IMR-90 (cell line): ENCODE measurements around the gene PEAK3. TPM values are rescaled to one million over a fixed set of nuclear protein-coding genes. Genes with fewer than 3 reads are reported as not detected.

Source experiments
- ATAC-seq: fragments of 200-7000 bp; cut with Tn5 transposase; 2 replicates; pipeline ENCODE4 v1.9.1; 2020; ENCODE audit warnings: low read depth, mild to moderate bottlenecking, moderate library complexity
- BruUV-seq: library from RNA; stranded (reverse); fragments of 400-500 nt; replicated peaks from 2 replicates; lab custom pipeline; 2021; lab: Mats Ljungman, UMichigan
- CTCF ChIA-PET: fragments of 300-600 bp; formaldehyde crosslinking; extraction: SDS; loops from one replicate; lab custom pipeline; 2021; ENCODE audit warnings: antibody characterized with exemption; lab: Yijun Ruan, JAX
- POLR2A ChIA-PET: fragments of 300-600 bp; sonication (Branson Sonifier 250); formaldehyde crosslinking; loops from one replicate; lab custom pipeline; 2022; ENCODE audit warnings: antibody characterized with exemption; ENCODE audit not compliant: unreplicated experiment; lab: Charles Lee
- DNase-seq: peaks from one replicate; pipeline ENCODE4 v3.0.0; 2013
- H2AFZ ChIP-seq: replicated peaks from 2 replicates; pipeline ENCODE3; 2013; ENCODE audit warnings: low read length, mild to moderate bottlenecking; ENCODE audit not compliant: poor library complexity
- H2AK5ac ChIP-seq: 2 replicates; pipeline ENCODE4 v1.6.1; 2013; ENCODE audit warnings: low read depth, low read length, inconsistent platforms
- H2AK9ac ChIP-seq: replicated peaks from 2 replicates; pipeline ENCODE3; 2013; ENCODE audit warnings: mild to moderate bottlenecking, low read depth, low read length, moderate library complexity; ENCODE audit not compliant: poor library complexity
- H2BK120ac ChIP-seq: 2 replicates; pipeline ENCODE4 v1.6.1; 2013; ENCODE audit warnings: low read depth, low read length, inconsistent platforms
- H2BK15ac ChIP-seq: 3 replicates; pipeline ENCODE4 v1.6.1; 2013; ENCODE audit warnings: low read depth, low read length, inconsistent platforms
- H2BK20ac ChIP-seq: 2 replicates; pipeline ENCODE4 v1.6.1; 2013; ENCODE audit warnings: low read depth, mild to moderate bottlenecking, inconsistent platforms, low read length, moderate library complexity
- H2BK5ac ChIP-seq: 2 replicates; pipeline ENCODE4 v1.6.1; 2013; ENCODE audit warnings: mild to moderate bottlenecking, low read depth, low read length, inconsistent platforms; ENCODE audit not compliant: poor library complexity, severe bottlenecking
- H3K14ac ChIP-seq: replicated peaks from 2 replicates; pipeline ENCODE4 v1.6.1; 2013; ENCODE audit warnings: low read depth, low read length, inconsistent platforms
- H3K18ac ChIP-seq: 2 replicates; pipeline ENCODE4 v1.6.1; 2013; ENCODE audit warnings: low read depth, low read length, control low read depth
- H3K23ac ChIP-seq: 2 replicates; pipeline ENCODE4 v1.6.1; 2013; ENCODE audit warnings: low read depth, low read length, inconsistent platforms
- H3K27ac ChIP-seq: 2 replicates; pipeline ENCODE4 v1.5.1; 2013; ENCODE audit warnings: mild to moderate bottlenecking, control low read depth, low read length; ENCODE audit not compliant: insufficient read depth
- H3K27me3 ChIP-seq: 2 replicates; pipeline ENCODE4 v1.6.1; 2013; ENCODE audit warnings: low read length; ENCODE audit not compliant: control insufficient read depth, insufficient read depth
- H3K36me3 ChIP-seq: 2 replicates; pipeline ENCODE4 v1.6.1; 2013; ENCODE audit warnings: low read length, mixed read lengths; ENCODE audit not compliant: control insufficient read depth, insufficient read depth
- H3K4ac ChIP-seq: 2 replicates; pipeline ENCODE4 v1.6.1; 2013; ENCODE audit warnings: low read depth, low read length, inconsistent platforms
- H3K4me1 ChIP-seq: 2 replicates; pipeline ENCODE4 v1.6.1; 2013; ENCODE audit warnings: low read length, mixed read lengths; ENCODE audit not compliant: control insufficient read depth, insufficient read depth
- H3K4me2 ChIP-seq: 2 replicates; pipeline ENCODE4 v1.6.1; 2013; ENCODE audit warnings: low read depth, mild to moderate bottlenecking, control low read depth, low read length, moderate library complexity
- H3K4me3 ChIP-seq: 2 replicates; pipeline ENCODE4 v1.5.1; 2013; ENCODE audit warnings: low read depth, mild to moderate bottlenecking, control low read depth, low read length, moderate library complexity; ENCODE audit not compliant: insufficient read depth
- H3K56ac ChIP-seq: 2 replicates; pipeline ENCODE4 v1.6.1; 2013; ENCODE audit warnings: low read length, inconsistent platforms; ENCODE audit not compliant: insufficient read depth; ENCODE audit errors: extremely low read depth
- H3K79me1 ChIP-seq, 2 experiments: 2 replicates each; pipeline ENCODE4 v1.6.1; 2013; ENCODE audit warnings: low read length in 2 of 2, inconsistent platforms in 1 of 2, low read depth in 1 of 2
- H3K9ac ChIP-seq: 2 replicates; pipeline ENCODE4 v1.6.1; 2013; ENCODE audit warnings: low read depth, low read length, control low read depth
- H3K9me1 ChIP-seq: 2 replicates; pipeline ENCODE4 v1.6.1; 2013; ENCODE audit warnings: low read length, inconsistent platforms; ENCODE audit not compliant: insufficient read depth
- H3K9me3 ChIP-seq: 2 replicates; pipeline ENCODE4 v1.6.1; 2013; ENCODE audit warnings: low read length; ENCODE audit not compliant: control insufficient read depth, insufficient read depth
- H4K20me1 ChIP-seq: 2 replicates; pipeline ENCODE4 v1.6.1; 2013; ENCODE audit warnings: low read length, inconsistent platforms; ENCODE audit not compliant: insufficient read depth
- H4K5ac ChIP-seq: 2 replicates; pipeline ENCODE4 v1.6.1; 2013; ENCODE audit warnings: mild to moderate bottlenecking, low read depth, low read length, control low read depth
- H4K8ac ChIP-seq, 2 experiments: 2 replicates each; pipeline ENCODE4 v1.6.1; 2013; ENCODE audit warnings: low read depth in 2 of 2, low read length in 2 of 2, control low read depth in 1 of 2, inconsistent platforms in 1 of 2
- H4K91ac ChIP-seq: 2 replicates; pipeline ENCODE4 v1.6.1; 2013; ENCODE audit warnings: low read depth, low read length, inconsistent platforms; ENCODE audit not compliant: insufficient read depth
- BHLHE40 ChIP-seq: fragments of 150-350 bp; IDR thresholded peaks from 2 replicates; pipeline ENCODE4 v1.6.1; 2016; ENCODE audit warnings: mild to moderate bottlenecking, low read depth, low read length
- CHD1 ChIP-seq: IDR thresholded peaks from 2 replicates; pipeline ENCODE4 v1.6.1; 2012; ENCODE audit warnings: low read depth, low read length, improper control_type of control experiment
- CTCF ChIP-seq: conservative IDR thresholded peaks from 2 replicates; pipeline ENCODE4 v1.5.1; 2012; ENCODE audit warnings: mild to moderate bottlenecking, low read depth, low read length, improper control_type of control experiment
- ELK1 ChIP-seq: fragments of 150-350 bp; IDR thresholded peaks from 2 replicates; pipeline ENCODE4 v1.6.1; 2016; ENCODE audit warnings: low read depth, mild to moderate bottlenecking, low read length, moderate library complexity, borderline replicate concordance
- FOS ChIP-seq: fragments of 150-350 bp; IDR thresholded peaks from 2 replicates; pipeline ENCODE4 v1.6.1; 2016; ENCODE audit warnings: low read depth, low read length
- MAFK ChIP-seq: IDR thresholded peaks from 2 replicates; pipeline ENCODE4 v1.6.1; 2012; ENCODE audit warnings: low read depth, low read length, improper control_type of control experiment
- MAZ ChIP-seq: IDR thresholded peaks from 2 replicates; pipeline ENCODE4 v1.6.1; 2012; ENCODE audit warnings: low read depth, mild to moderate bottlenecking, low read length, improper control_type of control experiment, moderate library complexity, borderline replicate concordance
- MXI1 ChIP-seq: IDR thresholded peaks from 2 replicates; pipeline ENCODE4 v1.6.1; 2012; ENCODE audit warnings: low read depth, mild to moderate bottlenecking, low read length, moderate library complexity, borderline replicate concordance
- NFE2L2 ChIP-seq: fragments of 150-350 bp; IDR thresholded peaks from 2 replicates; pipeline ENCODE4 v1.6.1; 2016; ENCODE audit warnings: low read depth, mild to moderate bottlenecking, low read length
- POLR2A ChIP-seq: IDR thresholded peaks from 2 replicates; pipeline ENCODE4 v1.6.1; 2012; ENCODE audit warnings: mild to moderate bottlenecking, low read depth, low read length
- RCOR1 ChIP-seq: IDR thresholded peaks from 2 replicates; pipeline ENCODE4 v1.6.1; 2012; ENCODE audit warnings: mild to moderate bottlenecking, low read length, improper control_type of control experiment; ENCODE audit not compliant: insufficient replicate concordance
- RFX5 ChIP-seq: IDR thresholded peaks from 2 replicates; pipeline ENCODE4 v1.8.0; 2012; ENCODE audit warnings: low read depth, mild to moderate bottlenecking, low read length, moderate library complexity
- SMC3 ChIP-seq: fragments of 150-350 bp; IDR thresholded peaks from 2 replicates; pipeline ENCODE4 v1.6.1; 2016; ENCODE audit warnings: low read depth, mild to moderate bottlenecking, antibody characterized with exemption, low read length, moderate library complexity
- USF2 ChIP-seq: fragments of 150-350 bp; IDR thresholded peaks from 2 replicates; pipeline ENCODE4 v1.6.1; 2017; ENCODE audit warnings: mild to moderate bottlenecking, antibody characterized with exemption, low read length, low read depth
- WGBS, 2 experiments: methylation state at CpG; one replicate each; pipeline versions ENCODE4 v1.1.5 to v1.1.7; 2013; ENCODE audit warnings: missing lambda C conversion rate in 2 of 2; ENCODE audit not compliant: insufficient read length in 1 of 2; ENCODE audit errors: extremely low coverage in 2 of 2; 5-methylcytosine and 5-hydroxymethylcytosine counted together
- dilution Hi-C: fragments of 300-500 bp; cut with HindIII; formaldehyde crosslinking; loops from one replicate; pipeline ENCODE4 v1.14.3; 2018; ENCODE audit warnings: low sequenced_read_pairs; ENCODE audit not compliant: unreplicated experiment
- in situ Hi-C: fragments of 300-500 bp; cut with MboI; formaldehyde crosslinking; loops from 3 replicates; pipeline ENCODE4 v1.14.3; 2019; ENCODE audit warnings: low sequenced_read_pairs, inconsistent platforms, mixed read lengths
- intact Hi-C: fragments of 100-400 bp; cut with micrococcal nuclease; formaldehyde crosslinking; loops from 2 replicates; pipeline ENCODE4 v1.10.0; 2022
- polyA plus RNA-seq, 3 experiments: library from polyadenylated mRNA; depleted of rRNA; stranded (reverse); fragments of >200 nt; gene quantifications; 2 replicates each; pipeline ENCODE4 v1.2.3, GENCODE V29; 2012; ENCODE audit warnings: low replicate concordance in 1 of 3
- total RNA-seq: library from RNA; depleted of rRNA; stranded (reverse); fragments of >200 nt; gene quantifications from 2 replicates; pipeline ENCODE4 v1.2.3, GENCODE V29; 2012

PEAK3 gene
- total and polyA plus RNA-seq, 2 of the 4 experiments (the other 2 are of a cell fraction), result under 0.01 to 0.09 TPM

GRCh38 chr19:2249880-2250765 lies 31.9 kb downstream of the PEAK3 start:
- H3K36me3 ChIP-seq, result peaks cover 34% of the 10 kb centered on the region
- no peak overlapping the region for H3K4me2 ChIP-seq
- H4K20me1 ChIP-seq, result peaks cover 42% of the 10 kb centered on the region
- no peak overlapping the region for H3K56ac ChIP-seq
- ATAC-seq, result 0 out of 2 replicates have a peak, but pooled peaks have one; percentile 2
- no peak overlapping the region for H3K18ac ChIP-seq
- no TSS peak for BruUV-seq
- no peak overlapping the region for H3K4me3 ChIP-seq
- ChIA-PET POLR2A (no interaction called here), CTCF (no interaction called here)
- 52% methylated on average over 14 of the region's 43 CpGs; no CpG with 5 or more reads in 1 of the 2 experiments for WGBS, 2 experiments
- no peak overlapping the region for H2BK20ac ChIP-seq
- no peak overlapping the region for H3K23ac ChIP-seq
- peak overlapping the region; percentile 42 for H2AK9ac ChIP-seq
- H2BK15ac ChIP-seq, result no peak overlapping the region
- peaks cover 4% of the 10 kb centered on the region; the same call in 1 of the 2 replicates for H3K4me1 ChIP-seq
- H3K4ac ChIP-seq, result no peak overlapping the region
- H3K79me1 ChIP-seq, result 0 out of 4 replicates have a peak, but pooled peaks cover 0 to 10% of the 10 kb centered on the region in 2 experiments
- no peak overlapping the region for H4K5ac ChIP-seq
- no peak overlapping the region for H4K8ac ChIP-seq
- intact Hi-C loops (no loop called here), in situ Hi-C loops (no loop called here), dilution Hi-C loops (no loop called here)
- no peak overlapping the region for H4K91ac ChIP-seq
- no peaks in the 10 kb centered on the region for H3K9me3 ChIP-seq
- no peaks in the 10 kb centered on the region for H3K9me1 ChIP-seq
- no peak overlapping the region for H2AK5ac ChIP-seq
- no peak overlapping the region for H2AFZ ChIP-seq
- H3K14ac ChIP-seq, result no peak overlapping the region
- no peak overlapping the region for H3K27ac ChIP-seq
- no peak overlapping the region for H3K9ac ChIP-seq
- H2BK120ac ChIP-seq, result no peak overlapping the region
- no peak overlapping the region for H2BK5ac ChIP-seq
- DNase-seq, result no peak
- peaks cover 36% of the 10 kb centered on the region for H3K27me3 ChIP-seq
- TF ChIP-seq FOS (no peak), CHD1 (no peak), RCOR1 (no peak), MAFK (no peak), RFX5 (no peak), SMC3 (no peak), USF2 (no peak), ELK1 (no peak), CTCF (no peak), POLR2A (no peak), BHLHE40 (no peak), MAZ (no peak), MXI1 (no peak), NFE2L2 (no peak)
